SU-DHL-6 (cell line): ENCODE data around the gene RPL10.

Experiments used
- H2AFZ ChIP-seq: fragments of 200-600 bp; sonication (generic); 2 replicates; pipeline ENCODE4 v1.6.1; 2014; ENCODE audit warnings: low read depth, mild to moderate bottlenecking, moderate library complexity, mixed read lengths, antibody characterized with exemption, low read length; ENCODE audit not compliant: severe bottlenecking
- H3F3A ChIP-seq: fragments of 200-600 bp; shearing (Covaris generic); 2 replicates; pipeline ENCODE4 v1.6.0; 2016; ENCODE audit warnings: antibody characterized with exemption, mild to moderate bottlenecking; ENCODE audit not compliant: insufficient read depth
- H3K27ac ChIP-seq: fragments of 200-600 bp; sonication (generic); 2 replicates; pipeline ENCODE4 v1.5.1; 2016; ENCODE audit warnings: low read depth, mild to moderate bottlenecking, low read length, moderate library complexity, mixed read lengths
- H3K27me3 ChIP-seq: fragments of 200-600 bp; sonication (generic), shearing (Covaris generic); 2 replicates; pipeline ENCODE4 v1.6.0; 2014; ENCODE audit warnings: mild to moderate bottlenecking, low read length
- H3K36me3 ChIP-seq: fragments of 200-600 bp; sonication (generic); 2 replicates; pipeline ENCODE4 v1.6.1; 2014; ENCODE audit warnings: mild to moderate bottlenecking, low read length, mixed read lengths
- H3K4me2 ChIP-seq: fragments of 300-600, 200-600 bp; shearing (Covaris generic), sonication (generic); 2 replicates; pipeline ENCODE4 v1.6.0; 2014; ENCODE audit warnings: low read length, low read depth, mild to moderate bottlenecking; ENCODE audit not compliant: poor library complexity, severe bottlenecking
- H3K4me3 ChIP-seq: fragments of 200-600 bp; sonication (generic); 2 replicates; pipeline ENCODE4 v1.5.1; 2014; ENCODE audit warnings: antibody characterized with exemption, low read length, mild to moderate bottlenecking, mixed read lengths; ENCODE audit not compliant: insufficient read depth, poor library complexity, severe bottlenecking
- H3K79me2 ChIP-seq: fragments of 200-600 bp; sonication (generic); 2 replicates; pipeline ENCODE4 v1.6.1; 2014; ENCODE audit warnings: mild to moderate bottlenecking, low read length, moderate library complexity; ENCODE audit not compliant: insufficient read depth
- H3K9ac ChIP-seq: fragments of 200-600 bp; sonication (generic); 2 replicates; pipeline ENCODE4 v1.7.0; 2014; ENCODE audit warnings: mild to moderate bottlenecking, low read length
- H3K9me2 ChIP-seq: fragments of 200-600 bp; sonication (generic); replicated peaks from 2 replicates; pipeline ENCODE4 v1.6.1; 2014; ENCODE audit warnings: low read length; ENCODE audit not compliant: insufficient read depth
- H3K9me3 ChIP-seq: fragments of 200-600 bp; sonication (generic); 2 replicates; pipeline ENCODE4 v1.6.1; 2014; ENCODE audit warnings: low read length, mixed read lengths; ENCODE audit not compliant: insufficient read depth
- H4K20me1 ChIP-seq: fragments of 200-600 bp; sonication (generic); 2 replicates; pipeline ENCODE4 v1.6.1; 2014; ENCODE audit warnings: low read depth, mild to moderate bottlenecking, antibody characterized with exemption, low read length, moderate library complexity, mixed read lengths
- EZH2phosphoT487 ChIP-seq: fragments of 200-600 bp; sonication (generic), shearing (Covaris generic); conservative IDR thresholded peaks from 2 replicates; pipeline ENCODE4 v1.6.1; 2018; ENCODE audit warnings: mild to moderate bottlenecking, antibody characterized with exemption, low read length, moderate library complexity, mixed read lengths
- TF ChIP-seq, protein P1 (sequence below): fragments of 200-600 bp; sonication (generic); IDR thresholded peaks from one replicate; pipeline ENCODE4 v1.5.1; 2017; ENCODE audit warnings: antibody characterized with exemption, mild to moderate bottlenecking, low read length, moderate library complexity; ENCODE audit not compliant: insufficient read depth, poor library complexity, severe bottlenecking

Gene RPL10

DNA sequence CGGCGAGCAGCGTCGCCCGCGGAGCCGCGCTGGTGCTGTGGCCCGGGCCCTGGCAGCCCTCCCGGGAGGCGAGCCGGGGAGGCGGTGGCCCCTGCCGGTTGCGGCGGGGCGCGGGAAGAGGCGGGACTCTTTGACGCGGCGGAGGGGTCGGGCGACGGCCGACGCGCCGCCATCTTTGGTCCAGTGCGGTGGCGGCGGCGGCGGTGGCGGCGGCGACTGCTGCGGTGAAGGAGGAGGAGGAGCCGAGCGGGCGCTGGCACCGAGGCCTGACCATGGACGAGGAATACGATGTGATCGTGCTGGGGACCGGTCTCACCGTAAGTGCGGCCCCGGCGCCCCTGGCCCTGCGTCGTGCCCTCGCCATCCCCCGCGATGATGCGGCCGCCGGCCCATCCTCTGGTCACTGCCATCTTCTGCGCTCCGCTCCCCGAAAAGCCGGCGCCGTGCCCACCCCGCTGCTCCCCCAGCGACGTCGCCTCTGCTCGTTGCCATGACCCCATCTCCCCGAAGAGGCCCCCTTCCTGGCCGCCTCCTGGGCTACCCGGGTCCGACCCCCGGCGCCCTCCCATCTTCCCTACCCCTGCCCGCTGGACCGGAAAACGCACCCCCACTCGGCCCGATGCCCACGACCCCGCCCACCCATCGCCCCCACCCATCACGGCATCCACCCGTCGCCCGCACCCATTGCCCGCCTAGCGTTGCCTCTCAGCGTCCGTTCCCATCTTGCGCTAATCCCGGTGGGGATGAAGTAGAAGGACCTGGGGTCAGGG lies 39.0 kb downstream of the RPL10 start, which contains the start of gene GDI1:
TSS of gene GDI1 (plus strand) at position 172 of the 770 bp plus-strand sequence. CDS start at position 273, 101 bp downstream.
- TF ChIP-seq EZH2phosphoT487 = no peak
- TF ChIP-seq, protein P1, sequence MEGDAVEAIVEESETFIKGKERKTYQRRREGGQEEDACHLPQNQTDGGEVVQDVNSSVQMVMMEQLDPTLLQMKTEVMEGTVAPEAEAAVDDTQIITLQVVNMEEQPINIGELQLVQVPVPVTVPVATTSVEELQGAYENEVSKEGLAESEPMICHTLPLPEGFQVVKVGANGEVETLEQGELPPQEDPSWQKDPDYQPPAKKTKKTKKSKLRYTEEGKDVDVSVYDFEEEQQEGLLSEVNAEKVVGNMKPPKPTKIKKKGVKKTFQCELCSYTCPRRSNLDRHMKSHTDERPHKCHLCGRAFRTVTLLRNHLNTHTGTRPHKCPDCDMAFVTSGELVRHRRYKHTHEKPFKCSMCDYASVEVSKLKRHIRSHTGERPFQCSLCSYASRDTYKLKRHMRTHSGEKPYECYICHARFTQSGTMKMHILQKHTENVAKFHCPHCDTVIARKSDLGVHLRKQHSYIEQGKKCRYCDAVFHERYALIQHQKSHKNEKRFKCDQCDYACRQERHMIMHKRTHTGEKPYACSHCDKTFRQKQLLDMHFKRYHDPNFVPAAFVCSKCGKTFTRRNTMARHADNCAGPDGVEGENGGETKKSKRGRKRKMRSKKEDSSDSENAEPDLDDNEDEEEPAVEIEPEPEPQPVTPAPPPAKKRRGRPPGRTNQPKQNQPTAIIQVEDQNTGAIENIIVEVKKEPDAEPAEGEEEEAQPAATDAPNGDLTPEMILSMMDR = no peak
- H3K9me2 ChIP-seq = no peaks in the 10 kb centered on the region
- H3K27me3 ChIP-seq = no peaks in the 10 kb centered on the region
- peak within 1 kb of the TSS; percentile 72 for H3K9ac ChIP-seq
- no peaks in the 10 kb centered on the region for H4K20me1 ChIP-seq
- H3K4me3 ChIP-seq = peak within 1 kb of the TSS; percentile 67
- no peak within 1 kb of the TSS for H2AFZ ChIP-seq
- peak within 1 kb of the TSS; percentile 67 for H3K4me2 ChIP-seq
- no peaks in the 10 kb centered on the region for H3K9me3 ChIP-seq
- H3F3A ChIP-seq = peaks cover 5% of the 10 kb centered on the region; the same call in 1 of the 2 replicates
- H3K27ac ChIP-seq = peak within 1 kb of the TSS; percentile 50
- peaks cover 15% of the 10 kb centered on the region for H3K79me2 ChIP-seq
- H3K36me3 ChIP-seq = no peaks in the 10 kb centered on the region

DNA sequence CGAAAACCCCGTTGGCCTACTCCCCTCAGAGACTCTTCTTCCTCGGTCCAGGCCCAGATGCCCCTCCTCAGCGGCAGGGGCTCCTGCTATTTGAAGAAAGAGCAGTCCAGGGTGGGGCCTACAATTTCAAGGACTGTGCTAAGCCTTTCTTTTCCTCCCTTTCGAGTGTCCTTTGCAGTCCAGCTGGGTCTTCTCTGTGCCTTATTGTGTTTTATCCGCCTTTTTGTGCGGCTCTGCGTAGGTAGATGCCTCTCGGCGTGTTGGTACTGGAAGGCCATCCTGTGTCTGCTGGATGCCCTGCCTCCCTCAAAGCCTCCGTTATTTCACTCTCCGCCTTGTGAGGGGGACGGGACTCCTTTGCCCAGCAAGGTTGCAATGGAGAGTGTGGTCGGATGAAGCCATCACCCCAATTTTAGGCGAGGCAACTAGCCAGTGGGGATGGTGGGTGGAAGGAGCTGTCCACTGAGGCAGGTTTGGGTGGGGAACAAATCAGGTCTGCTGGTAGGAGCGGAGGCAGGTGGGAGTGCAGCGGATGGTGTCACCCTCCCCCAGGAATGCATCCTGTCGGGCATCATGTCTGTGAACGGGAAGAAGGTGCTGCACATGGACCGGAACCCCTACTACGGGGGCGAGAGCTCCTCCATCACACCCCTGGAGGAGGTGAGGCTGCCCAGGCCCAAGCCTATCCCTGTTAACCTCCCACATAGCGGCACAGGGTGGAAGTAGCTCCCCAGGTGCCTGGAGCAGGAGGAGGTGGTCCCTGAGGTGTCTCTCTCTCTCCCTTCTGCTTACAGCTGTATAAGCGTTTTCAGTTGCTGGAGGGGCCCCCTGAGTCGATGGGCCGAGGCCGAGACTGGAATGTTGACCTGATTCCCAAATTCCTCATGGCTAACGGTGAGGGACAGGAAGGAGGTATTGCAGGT lies 40.1 kb downstream of the RPL10 start:
- Histone ChIP-seq H3K4me2 (peak overlapping the region; percentile 67), H3K79me2 (peaks cover 15% of the 10 kb centered on the region), H3K9me3 (no peaks in the 10 kb centered on the region), H4K20me1 (no peaks in the 10 kb centered on the region), H3K36me3 (no peaks in the 10 kb centered on the region), H2AFZ (no peak overlapping the region), H3K4me3 (peak overlapping the region; percentile 67), H3K27ac (0 out of 2 replicates have a peak overlapping the region, but pooled peaks have one; percentile 9), H3K9me2 (no peaks in the 10 kb centered on the region), H3K27me3 (no peaks in the 10 kb centered on the region), H3K9ac (peak overlapping the region; percentile 72), H3F3A (peaks cover 7% of the 10 kb centered on the region; the same call in 1 of the 2 replicates)
- TF ChIP-seq EZH2phosphoT487 = no peak
- TF ChIP-seq, protein P1 = no peak

DNA sequence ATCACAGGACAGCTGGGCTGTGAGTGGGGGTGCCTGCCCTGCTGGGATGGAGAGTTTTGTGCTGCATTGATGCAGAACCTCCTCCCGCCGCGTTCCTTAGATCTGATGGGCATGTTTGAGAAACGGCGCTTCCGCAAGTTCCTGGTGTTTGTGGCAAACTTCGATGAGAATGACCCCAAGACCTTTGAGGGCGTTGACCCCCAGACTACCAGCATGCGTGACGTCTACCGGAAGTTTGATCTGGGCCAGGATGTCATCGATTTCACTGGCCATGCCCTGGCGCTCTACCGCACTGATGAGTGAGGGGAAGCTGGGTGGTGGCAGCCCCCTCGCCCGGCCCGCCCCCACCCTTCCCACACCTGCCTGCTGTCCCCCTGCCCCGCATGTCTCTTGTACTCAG lies 41.7 kb downstream of the RPL10 start:
- Histone ChIP-seq H3K36me3 (no peaks in the 10 kb centered on the region), H3K9me2 (no peaks in the 10 kb centered on the region), H3K9ac (no peak overlapping the region), H3F3A (peaks cover 10% of the 10 kb centered on the region; the same call in 1 of the 2 replicates), H3K4me2 (no peak overlapping the region), H3K27ac (no peak overlapping the region), H3K9me3 (no peaks in the 10 kb centered on the region), H3K79me2 (peaks cover 15% of the 10 kb centered on the region), H3K27me3 (no peaks in the 10 kb centered on the region), H3K4me3 (no peak overlapping the region), H2AFZ (no peak overlapping the region), H4K20me1 (no peaks in the 10 kb centered on the region)
- TF ChIP-seq, protein P1 = no peak
- no peak for TF ChIP-seq EZH2phosphoT487
